Stimulated activated CD8-positive, alpha-beta memory T cell treated with anti-CD3 and anti-CD28 coated beads, Interleukin-15, amount 100 ng/mL, for 48 hours (primary cell): ENCODE results near the gene TECTA.
"Not testable (repeated sequence)": the region's sequence is repeated elsewhere in the genome, so short reads cannot be mapped to it uniquely, and the experiment has no call there.

Experiments used
- DNase-seq, 2 donors: peaks; one replicate each; pipeline ENCODE4 v3.0.0-alpha.2; 2020; ENCODE audit warnings: low read depth in 2 of 2

The TECTA gene

GRCh38 chr11:121095561-121095960 is 5.5 kb upstream of the TECTA start:
- no peak for DNase-seq

GRCh38 chr11:121099364-121099763 is 1.7 kb upstream of the TECTA start:
- no peak for DNase-seq

- no peak for DNase-seq
These were observed 1.2 kb upstream of the TECTA start for GRCh38 chr11:121099885-121100284.

DNA sequence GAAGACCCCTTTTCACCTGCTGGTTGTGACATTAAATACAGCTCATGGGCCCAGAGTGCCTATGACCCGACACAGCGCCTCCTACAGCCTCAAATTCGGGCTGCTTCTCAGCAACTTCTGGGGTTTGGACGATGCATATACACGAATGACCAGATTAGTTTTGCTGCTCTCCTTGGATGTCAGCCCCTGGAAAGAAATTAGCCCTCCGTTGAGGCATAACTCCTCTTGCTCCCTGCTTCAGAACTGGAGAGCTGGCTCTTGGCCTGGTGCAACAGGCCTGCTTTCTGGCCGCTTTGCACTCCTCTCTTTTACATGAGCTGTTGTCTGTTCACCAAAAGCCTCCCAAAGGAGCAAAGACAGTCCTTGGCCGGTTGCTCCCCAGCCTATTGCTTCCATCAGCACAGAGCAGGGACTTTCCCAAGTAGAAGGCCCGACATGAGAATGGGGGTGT is 3.3 kb downstream of the TECTA start:
- no peak for DNase-seq

DNA sequence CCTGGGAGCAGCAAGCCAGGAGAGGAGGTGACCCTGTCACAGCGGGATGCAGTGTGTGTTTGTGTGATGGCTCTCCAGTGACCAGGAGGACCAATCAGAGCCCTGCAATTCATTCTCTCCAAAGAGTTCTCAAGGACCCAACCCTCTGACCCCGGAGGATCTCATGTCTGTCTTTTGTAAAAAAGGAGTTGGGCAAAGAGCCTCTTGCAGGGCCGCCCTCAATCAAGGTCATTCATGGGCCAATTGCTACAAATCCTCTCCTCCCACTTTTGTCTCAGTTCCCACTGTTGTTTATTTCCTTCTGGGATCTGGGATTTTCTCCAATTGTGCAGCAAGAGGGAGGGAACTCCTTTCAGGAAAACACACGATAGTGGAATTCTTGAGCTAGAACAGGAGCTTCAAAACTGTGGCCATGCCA is 4.0 kb downstream of the TECTA start:
- no peak for DNase-seq

DNA sequence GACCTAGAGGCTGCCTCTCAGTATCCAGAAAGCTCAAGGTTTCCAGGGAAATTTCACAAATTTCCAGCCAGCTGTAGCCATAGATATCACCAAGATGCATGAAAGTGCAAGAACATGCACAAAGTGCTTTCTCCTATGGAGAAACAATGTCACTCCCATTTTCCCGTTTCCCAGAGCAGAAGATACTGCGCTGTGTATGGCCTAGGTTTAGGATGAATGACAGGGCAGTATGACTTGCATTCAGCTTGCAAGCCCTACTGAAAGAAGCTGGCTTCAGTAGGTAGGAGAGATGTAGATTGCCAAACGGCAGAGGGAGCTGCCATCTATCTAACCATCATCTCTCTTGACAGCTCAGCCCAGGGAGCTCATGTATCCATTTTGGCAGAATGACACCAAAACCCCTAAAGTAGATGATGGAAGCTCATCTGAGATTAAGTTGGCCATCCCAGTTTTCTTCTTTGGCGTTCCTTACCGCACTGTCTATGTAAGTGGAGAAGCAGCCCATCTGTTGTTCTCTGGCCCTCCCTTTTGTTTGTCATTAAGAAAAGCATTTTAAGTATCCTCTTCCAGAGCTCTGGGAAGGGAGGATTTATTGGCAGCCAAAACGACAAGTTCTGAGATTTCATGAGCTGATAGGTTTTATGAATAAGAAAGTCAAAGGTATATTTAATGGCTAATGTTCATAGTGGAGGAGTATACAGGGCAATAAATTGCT is 4.6 kb downstream of the TECTA start:
- DNase-seq, result no peak

DNA sequence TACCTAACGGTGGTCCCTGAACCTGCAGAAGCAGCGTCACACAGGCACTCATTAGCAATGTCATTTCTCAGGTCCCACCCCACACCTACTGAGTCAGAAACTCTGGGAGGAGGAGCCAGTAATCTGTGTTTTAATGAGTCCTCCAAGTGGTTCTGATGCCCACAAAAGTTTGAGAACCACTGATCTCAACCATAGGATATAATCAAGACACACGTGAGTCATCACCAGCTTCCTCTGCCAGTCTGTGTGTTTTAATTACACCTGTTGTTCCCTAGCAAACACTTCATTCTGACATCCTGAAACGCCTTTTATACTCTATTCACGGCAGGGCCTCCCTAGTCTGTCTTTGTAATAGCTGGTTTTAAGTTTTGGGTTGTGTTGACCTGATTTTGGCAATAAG is 5.8 kb downstream of the TECTA start:
- DNase-seq, result no peak

GRCh38 chr11:121108413-121108812 is 7.4 kb downstream of the TECTA start:
- DNase-seq, result no peak

- DNase-seq, result no peak
These were observed 8.4 kb downstream of the TECTA start for GRCh38 chr11:121109471-121109870.

GRCh38 chr11:121109916-121110586 is 9.0 kb downstream of the TECTA start:
- DNase-seq, result no peak

DNA sequence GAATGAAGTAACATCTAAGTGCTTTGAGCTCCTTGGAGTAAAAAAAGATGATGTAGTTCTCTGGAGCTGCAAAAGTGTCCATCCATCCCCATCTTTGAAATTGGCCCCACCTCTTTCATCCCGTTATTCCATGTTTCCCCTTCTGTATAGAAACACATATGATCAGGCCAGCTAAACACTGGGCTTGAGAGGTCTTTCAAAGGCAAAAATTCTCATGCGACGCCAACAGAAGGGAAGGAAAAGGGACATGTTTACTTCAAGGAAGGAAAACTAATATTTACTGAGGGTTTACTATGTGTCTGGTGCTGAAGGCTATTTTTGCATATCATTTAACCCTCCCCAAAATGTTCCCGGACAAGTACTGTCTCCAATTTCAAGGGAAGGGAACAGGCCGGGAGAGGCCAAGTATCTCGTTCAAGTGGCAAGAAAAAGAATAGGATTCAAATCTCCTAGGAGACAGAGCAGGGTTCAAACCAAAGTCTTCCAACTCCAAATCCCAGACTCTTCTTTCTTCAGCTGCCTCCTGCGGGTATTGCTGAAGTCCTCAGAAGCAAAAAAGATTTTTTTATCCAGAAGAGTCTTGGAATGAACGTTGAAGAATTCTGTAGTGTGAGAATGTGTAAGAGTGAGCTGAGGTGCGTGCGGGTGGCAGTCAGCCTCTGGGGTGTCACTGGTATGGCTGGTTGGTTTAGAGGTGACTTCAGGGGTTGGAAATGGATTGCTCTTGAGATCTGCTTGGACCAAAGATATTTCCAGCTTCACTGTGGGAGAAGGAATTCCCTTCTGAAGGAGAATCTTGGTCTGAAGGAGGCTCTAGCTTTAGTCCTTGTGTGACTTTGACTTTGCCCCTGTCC is 10.1 kb downstream of the TECTA start:
- DNase-seq, result no peak

GRCh38 chr11:121112498-121113455 is 11.7 kb downstream of the TECTA start:
- peak in 1 of 2 donors; percentile 4 for DNase-seq

GRCh38 chr11:121113611-121114010 is 12.6 kb downstream of the TECTA start:
- no peak for DNase-seq

- not testable (repeated sequence) for DNase-seq
These were observed 14.0 kb downstream of the TECTA start for GRCh38 chr11:121115024-121115423.

GRCh38 chr11:121117788-121118187 is 16.7 kb downstream of the TECTA start:
- DNase-seq, result no peak

GRCh38 chr11:121119440-121119839 is 18.4 kb downstream of the TECTA start:
- DNase-seq, result no peak

DNA sequence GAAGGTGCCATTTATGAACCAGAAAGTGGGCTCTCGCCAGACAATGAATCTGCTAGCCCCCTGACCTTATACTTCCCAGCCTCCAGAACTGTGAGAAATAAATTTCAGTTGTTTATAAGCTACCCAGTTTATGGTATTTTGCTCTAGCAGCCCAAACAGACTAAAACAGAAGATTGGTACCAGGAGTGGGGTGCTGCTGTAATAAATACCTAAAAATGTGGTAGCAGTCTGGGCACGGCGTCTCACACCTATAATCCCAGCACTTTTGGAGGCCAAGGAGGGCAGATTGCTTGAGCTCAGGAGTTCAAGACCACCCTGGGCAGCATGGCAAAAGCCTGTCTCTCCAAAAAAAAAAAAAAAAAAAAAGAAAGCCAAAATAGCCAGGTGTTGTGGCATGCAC is 21.3 kb downstream of the TECTA start:
- no peak for DNase-seq

- no peak for DNase-seq
These were observed 22.5 kb downstream of the TECTA start for GRCh38 chr11:121123496-121124069.

DNA sequence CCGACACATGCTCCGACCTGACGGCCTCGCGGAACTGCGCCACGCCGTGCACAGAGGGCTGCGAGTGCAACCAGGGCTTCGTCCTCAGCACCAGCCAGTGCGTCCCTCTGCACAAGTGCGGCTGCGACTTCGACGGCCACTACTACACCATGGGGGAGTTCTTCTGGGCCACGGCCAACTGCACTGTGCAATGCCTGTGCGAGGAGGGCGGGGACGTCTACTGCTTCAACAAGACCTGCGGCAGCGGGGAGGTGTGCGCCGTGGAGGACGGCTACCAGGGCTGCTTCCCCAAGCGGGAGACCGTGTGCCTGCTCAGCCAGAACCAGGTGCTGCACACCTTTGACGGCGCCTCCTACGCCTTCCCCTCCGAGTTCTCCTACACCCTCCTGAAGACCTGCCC is 26.8 kb downstream of the TECTA start:
- DNase-seq, result no peak

GRCh38 chr11:121129362-121130340 is 28.6 kb downstream of the TECTA start:
- DNase-seq, result no peak
